Stimulated activated naive CD4-positive, alpha-beta T cell (primary cell): ENCODE data around the gene AGPAT1.
A peak's percentile ranks its signal among the peaks of the same experiment; 100 is the strongest.
"Not testable (repeated sequence)": the region's sequence is repeated elsewhere in the genome, so short reads cannot be mapped to it uniquely, and the experiment has no call there.

Experiments
- DNase-seq, 6 experiments: peaks; one replicate each; lab custom pipeline; 2025; lab: John Stamatoyannopoulos, UW

AGPAT1 gene

DNA sequence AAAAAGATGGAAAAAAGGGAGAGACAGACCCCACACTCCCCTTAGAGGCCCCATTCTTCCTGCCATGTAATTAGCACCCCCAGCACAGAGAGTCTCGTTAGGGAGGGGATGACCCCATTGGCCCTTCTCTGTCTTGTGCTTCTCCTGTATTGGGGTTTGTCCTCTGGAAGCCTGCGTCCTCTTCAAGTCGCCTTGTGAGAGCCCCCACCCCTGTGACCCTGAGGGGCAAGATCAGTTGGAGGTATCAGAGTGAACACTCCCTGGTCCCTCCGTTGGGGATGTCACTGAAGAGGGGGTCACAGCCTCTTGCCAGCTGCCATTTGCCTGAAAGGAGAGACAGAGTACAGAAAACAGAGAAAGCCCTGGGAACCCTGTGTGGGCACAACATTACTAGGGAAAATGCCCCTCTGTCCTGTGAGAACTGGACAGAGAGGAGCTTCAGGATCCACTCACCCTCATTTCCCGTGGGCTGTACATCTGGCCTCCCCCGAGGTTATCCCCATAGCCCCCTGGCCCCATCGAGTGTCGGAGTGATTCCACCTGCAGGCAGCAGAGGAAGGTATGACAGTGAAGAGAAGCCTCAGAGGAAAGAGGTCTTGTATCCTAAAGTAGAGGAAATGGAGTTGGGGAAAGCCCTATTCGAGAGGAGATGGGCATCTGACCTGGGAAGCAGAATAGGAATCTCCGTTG lies 10.4 kb upstream of the AGPAT1 start:
- not testable (repeated sequence) for DNase-seq

GRCh38 chr6:32185681-32186131 lies 9.8 kb upstream of the AGPAT1 start:
- not testable (repeated sequence) for DNase-seq

DNA sequence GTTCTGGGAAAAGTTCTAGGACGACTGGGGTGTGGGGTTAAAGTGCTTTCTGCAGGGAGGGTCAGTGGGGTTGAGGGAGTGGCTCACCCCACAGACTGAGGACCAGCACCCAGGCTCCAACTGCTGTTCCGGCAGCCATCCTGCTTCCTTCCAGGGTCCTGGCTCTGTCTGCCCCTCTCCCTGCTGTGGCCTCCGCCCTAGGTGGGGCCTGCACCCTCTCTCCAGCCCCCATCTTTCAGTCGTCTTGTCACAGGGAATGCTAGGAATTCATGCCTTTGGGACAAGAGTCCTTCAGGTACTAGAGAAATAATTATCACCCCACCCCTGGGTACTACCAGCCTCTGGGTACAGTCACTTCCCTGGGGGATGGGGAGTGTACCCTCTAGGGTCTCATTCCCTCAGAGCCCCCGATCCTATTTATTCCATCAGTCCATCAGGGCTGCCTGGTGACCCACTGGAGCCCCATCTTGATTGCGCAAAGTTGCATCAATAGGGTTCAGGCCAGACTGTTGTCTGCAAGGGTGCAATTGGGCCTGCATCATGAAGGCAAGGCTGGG lies 8.3 kb upstream of the AGPAT1 start, which contains the start of gene AGER:
Gene AGER (minus strand): TSS at position 170 of the 557 bp plus-strand sequence. CDS start 31 bp downstream, at position 139.
- DNase-seq, result no peak

GRCh38 chr6:32183483-32184083 lies 7.7 kb upstream of the AGPAT1 start:
- DNase-seq, result no peak

DNA sequence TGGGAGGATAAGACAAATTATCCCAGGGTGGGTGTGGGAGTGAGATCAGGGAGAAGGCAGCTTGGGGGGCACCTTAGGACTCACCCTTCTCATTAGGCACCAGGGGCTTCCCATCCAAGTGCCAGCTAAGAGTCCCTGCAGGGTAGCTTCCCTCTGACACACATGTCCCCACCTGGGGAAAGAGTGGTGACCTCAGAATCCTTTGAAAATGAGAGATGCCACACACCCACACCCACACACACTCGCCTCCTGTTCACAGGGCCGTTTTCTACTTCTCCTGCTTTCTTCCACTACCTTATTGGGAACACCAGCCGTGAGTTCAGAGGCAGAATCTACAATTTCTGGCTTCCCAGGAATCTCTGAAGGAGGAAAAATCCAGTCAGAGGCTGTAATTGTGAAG lies 7.1 kb upstream of the AGPAT1 start:
- no peak for DNase-seq

DNA sequence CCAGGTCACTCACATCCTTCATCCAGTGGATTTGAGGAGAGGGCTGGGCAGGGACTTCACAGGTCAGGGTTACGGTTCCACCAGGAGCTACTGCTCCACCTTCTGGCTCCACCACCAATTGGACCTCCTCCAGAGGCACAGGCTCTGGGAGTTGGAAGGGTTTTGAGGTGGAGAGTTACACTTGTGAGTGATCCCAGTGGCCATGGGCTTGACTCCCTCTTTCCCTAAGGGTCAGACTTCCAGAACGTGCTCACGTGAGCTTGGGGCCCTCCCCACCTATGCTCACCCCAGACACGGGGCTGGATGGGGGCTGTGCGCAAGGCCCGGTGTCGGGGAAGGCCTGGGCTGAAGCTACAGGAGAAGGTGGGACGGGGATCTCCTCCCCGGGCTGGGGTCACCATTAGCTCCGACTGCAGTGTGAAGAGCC lies 6.7 kb upstream of the AGPAT1 start:
- DNase-seq, result no peak

DNA sequence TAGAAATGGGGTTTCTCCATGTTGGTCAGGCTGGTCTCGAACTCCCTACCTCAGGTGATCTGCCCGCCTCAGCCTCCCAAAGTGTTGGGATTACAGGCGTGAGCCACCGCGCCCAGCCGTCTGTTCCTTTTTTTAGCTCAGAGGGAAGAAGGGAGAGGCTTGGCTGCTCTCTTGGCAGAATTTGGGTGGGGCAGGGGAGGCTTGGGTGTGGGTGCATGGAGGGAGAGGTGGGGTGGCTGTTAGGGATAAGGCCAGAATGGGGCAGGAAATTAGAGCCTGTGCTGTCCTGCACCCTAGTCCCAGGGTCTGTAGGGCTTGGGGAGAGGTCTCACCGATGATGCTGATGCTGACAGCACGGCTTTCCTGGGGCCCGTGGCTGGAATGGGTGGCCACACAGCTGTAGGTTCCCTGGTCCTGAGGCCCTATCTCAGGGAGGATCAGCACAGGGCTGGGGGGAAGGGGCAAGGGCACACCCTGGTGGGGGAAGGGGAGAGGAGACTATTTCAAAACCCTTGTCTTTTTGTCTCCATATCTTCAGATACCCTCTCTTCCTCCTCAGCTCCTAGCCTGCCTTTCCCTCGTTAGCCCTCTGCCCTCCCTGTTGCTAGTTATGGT lies 6.1 kb upstream of the AGPAT1 start:
- no peak for DNase-seq

DNA sequence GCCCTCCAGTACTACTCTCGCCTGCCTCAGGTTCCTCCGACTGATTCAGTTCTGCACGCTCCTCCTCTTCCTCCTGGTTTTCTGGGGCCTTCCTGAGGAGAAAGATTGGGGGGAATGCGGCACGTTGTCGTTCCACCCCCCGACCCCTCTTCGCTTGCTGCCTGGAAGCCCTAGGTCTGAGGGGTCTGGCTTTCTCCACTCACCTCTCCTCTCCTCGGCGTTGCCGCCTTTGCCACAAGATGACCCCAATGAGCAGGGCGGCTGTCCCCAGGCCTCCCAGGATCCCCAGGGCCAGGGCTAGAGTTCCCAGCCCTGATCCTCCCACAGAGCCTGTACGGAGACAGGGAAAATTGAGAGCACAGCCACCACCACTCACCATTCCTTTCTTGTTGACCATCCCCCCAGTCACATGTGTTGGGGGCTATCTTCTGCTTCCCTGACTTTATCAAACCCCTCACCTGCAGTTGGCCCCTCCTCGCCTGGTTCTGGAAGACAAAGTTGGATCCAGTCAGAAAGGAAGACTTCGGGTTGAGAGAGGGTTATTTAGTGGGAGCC lies 5.3 kb upstream of the AGPAT1 start:
- no peak for DNase-seq

- DNase-seq, result no peak
Measured at GRCh38 chr6:32179766-32180405, 4.0 kb upstream of the AGPAT1 start.

DNA sequence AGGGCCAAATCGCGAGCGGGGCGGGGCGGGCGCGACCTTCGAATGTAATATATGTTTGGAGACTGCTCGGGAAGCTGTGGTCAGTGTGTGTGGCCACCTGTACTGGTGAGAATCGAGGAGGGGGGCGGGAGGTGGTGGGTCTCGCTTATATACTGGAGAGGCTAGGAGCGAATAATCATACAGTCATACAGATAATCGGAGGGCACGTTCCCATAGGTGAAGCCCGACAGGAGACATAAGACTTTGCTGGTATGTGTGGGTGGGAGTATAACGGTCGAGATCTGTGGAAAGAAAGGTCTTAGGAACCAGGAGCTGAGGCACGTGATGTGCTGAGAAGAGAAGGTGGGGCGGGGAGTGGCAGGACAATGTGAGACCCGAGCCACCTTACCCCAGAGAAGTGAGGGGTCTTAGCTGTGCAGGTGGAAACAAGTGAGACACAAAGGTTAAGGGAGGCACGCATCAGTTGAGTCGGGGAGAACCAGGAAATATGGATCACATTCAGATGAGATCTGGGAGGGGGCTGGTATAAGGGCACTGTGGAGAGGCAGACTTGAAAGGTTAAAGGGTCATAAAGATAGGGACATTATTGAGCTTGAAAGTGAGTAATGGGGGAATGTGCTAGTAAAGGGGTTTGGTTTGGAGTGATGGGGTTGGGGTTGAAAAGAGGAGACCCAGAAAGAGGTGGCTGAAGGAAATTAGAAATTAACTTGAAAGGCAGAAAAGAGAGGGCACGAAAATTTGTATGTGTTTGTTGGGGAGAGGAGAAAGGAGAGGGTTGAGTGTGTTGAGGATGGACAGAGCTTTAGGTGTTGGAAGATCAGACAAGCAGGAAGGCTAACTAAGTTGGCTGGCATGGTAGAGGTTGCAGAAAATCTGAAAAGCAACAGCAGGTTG lies 2.9 kb upstream of the AGPAT1 start:
- no peak for DNase-seq

DNA sequence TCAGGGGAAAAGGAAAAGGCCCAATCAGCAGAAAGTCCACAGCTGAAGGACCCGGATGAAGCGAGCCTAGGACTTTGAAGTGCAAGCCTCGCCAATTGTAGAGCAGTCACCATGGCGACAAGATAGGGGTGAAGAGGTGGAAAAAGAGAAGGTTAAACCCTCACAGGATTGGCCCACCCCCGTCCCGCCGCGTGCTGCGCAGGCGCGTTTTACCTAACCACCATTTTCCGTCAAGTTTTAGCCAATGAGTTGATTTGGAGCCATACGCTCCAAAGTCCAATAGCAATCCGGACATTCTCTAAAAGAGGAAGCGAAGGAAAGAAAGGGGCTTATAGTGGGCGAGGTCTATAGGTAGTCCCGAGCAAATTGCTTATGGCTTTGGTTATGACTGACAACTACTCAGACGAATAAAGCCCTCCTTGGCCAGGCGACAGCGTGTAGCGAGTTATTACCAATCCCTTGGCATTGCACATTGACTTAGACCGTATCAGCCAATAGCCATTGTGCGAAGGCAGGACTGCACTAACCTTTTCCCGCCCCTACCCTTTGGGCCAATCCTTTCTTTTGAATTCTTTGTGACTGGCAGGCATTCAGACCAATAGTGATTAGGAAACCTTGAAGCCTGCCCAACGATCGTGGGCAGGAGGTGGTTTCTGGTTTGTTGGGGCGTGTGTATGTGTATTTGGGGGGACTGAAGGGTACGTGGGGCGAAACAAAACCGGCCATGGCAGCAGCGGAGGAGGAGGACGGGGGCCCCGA lies 2.1 kb upstream of the AGPAT1 start, which contains the start of gene RNF5:
Gene RNF5 (plus strand): TSS at position 618 of the 759 bp plus-strand sequence. CDS start 107 bp downstream, at position 725.
- peak; percentile 84 to 99 (median 98) for DNase-seq

- peak in 1 of 6 experiments; percentile 54 for DNase-seq
Measured at GRCh38 chr6:32177183-32177787, 1.4 kb upstream of the AGPAT1 start.

GRCh38 chr6:32176476-32177182 lies 745 bp upstream of the AGPAT1 start:
- no peak for DNase-seq

DNA sequence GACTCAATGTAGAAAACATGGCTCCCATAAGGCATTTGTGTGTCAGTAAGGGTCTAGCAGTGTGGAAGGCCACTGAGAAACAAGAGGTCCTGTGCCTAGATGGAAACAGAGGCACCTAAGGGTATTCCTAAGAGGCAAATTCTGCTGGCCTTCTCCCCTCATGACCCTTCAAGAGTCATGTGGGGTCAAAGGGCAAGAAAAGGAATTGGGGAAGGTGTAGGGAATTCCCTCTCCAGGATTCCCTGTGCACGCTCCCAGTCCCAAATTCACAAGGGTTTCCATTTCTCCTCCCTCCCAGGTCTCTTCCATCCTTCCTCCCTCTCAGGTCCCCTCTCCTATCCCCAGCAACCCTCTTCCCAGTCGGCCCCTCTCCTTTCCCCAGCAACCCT lies 568 bp downstream of the AGPAT1 start:
- no peak for DNase-seq

- no peak for DNase-seq
Measured at GRCh38 chr6:32174416-32174815, 1.5 kb downstream of the AGPAT1 start.

- DNase-seq, result peak in 2 of 6 experiments; percentile 31 to 44
Measured at GRCh38 chr6:32173051-32173727, 2.7 kb downstream of the AGPAT1 start.

- no peak for DNase-seq
Measured at GRCh38 chr6:32171234-32171633, 4.7 kb downstream of the AGPAT1 start.

DNA sequence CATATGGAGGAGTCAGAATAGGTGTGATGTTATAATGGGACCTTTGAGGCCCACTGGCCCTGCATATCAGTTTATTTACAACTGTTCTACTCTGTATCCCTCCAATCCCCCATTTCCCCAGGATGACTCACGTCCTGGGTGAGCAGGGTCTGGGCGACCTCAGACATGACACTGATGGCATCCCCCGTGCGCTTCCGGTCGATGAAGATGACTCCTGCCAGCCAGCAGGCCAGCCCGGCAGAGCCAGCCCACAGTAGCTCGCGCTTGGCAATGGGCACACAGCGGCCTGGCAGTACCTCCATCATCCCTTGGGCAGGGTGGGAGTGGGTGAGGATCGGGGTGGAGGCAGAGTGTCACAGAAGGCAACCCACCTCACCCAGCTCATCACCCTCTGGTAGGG lies 5.6 kb downstream of the AGPAT1 start:
- no peak for DNase-seq
